Measurements from ENCODE around the gene DSN1.

DSN1 gene

GRCh38 chr20:36754656-36755222 is 18.8 kb downstream of the DSN1 start:
- peak; percentile 60 for DNase-seq

GRCh38 chr20:36752582-36752981 is 21.0 kb downstream of the DSN1 start:
- no peak for DNase-seq

GRCh38 chr20:36745927-36746659 is 27.5 kb downstream of the DSN1 start, which contains the start of gene NDRG3:
Gene NDRG3, minus strand, starts transcription at chr20:36746090. Its CDS starts 24,355 bp downstream, at chr20:36721735.
- DNase-seq: peak; percentile 94

- no peak for DNase-seq
Observed at GRCh38 chr20:36745234-36745926, 28.2 kb downstream of the DSN1 start.

- DNase-seq: peak; percentile 41
Observed at GRCh38 chr20:36744764-36745191, 28.8 kb downstream of the DSN1 start.

- DNase-seq: no peak
Observed at GRCh38 chr20:36744243-36744642, 29.3 kb downstream of the DSN1 start.

- DNase-seq: no peak
Observed at GRCh38 chr20:36742558-36742957, 31.0 kb downstream of the DSN1 start.

GRCh38 chr20:36741072-36741471 is 32.5 kb downstream of the DSN1 start:
- no peak for DNase-seq

- DNase-seq: no peak
Observed at GRCh38 chr20:36737183-36737499, 36.4 kb downstream of the DSN1 start.

- no peak for DNase-seq
Observed at GRCh38 chr20:36736451-36737182, 36.9 kb downstream of the DSN1 start.

GRCh38 chr20:36732456-36732855 is 41.1 kb downstream of the DSN1 start:
- DNase-seq: no peak

- DNase-seq: no peak
Observed at GRCh38 chr20:36728986-36729385, 44.6 kb downstream of the DSN1 start.

- no peak for DNase-seq
Observed at GRCh38 chr20:36726168-36726567, 47.4 kb downstream of the DSN1 start.

GRCh38 chr20:36720510-36720909 is 53.1 kb downstream of the DSN1 start:
- no peak for DNase-seq

- no peak for DNase-seq
Observed at GRCh38 chr20:36717657-36718056, 55.9 kb downstream of the DSN1 start.

- DNase-seq: no peak
Observed at GRCh38 chr20:36717021-36717420, 56.5 kb downstream of the DSN1 start.

GRCh38 chr20:36712775-36713174 is 60.8 kb downstream of the DSN1 start:
- DNase-seq: no peak

- no peak for DNase-seq
Observed at GRCh38 chr20:36709126-36709525, 64.4 kb downstream of the DSN1 start.

GRCh38 chr20:36703530-36703929 is 70.0 kb downstream of the DSN1 start:
- DNase-seq: no peak
